Measurements from ENCODE around the gene ZBED3.
A peak's percentile ranks its signal among the peaks of the same experiment; 100 is the strongest.
"Not testable (repeated sequence)": the region's sequence is repeated elsewhere in the genome, so short reads cannot be mapped to it uniquely, and the experiment has no call there.

The ZBED3 gene

DNA sequence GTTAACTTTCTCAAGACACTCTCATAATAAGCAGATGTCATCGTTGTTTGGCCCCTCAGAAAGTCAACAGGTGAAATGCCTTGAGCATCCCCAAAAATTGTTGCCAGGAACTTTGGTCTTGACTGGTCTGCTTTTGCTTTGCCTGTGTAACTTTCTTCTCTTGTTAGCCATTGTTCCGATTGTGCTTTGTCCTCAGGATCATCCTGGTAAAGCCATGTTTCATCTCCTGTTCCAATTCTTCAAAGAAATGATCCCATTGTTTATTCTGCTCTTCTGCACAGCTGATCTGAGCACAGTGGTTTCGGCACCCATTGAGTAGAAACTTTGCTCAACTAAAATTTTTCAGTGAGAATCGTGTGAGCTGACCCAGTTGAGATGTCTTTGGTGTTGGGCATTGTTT lies 8.1 kb upstream of the ZBED3 start:
- no peak for FAIRE-seq
- TF ChIP-seq, protein P1, sequence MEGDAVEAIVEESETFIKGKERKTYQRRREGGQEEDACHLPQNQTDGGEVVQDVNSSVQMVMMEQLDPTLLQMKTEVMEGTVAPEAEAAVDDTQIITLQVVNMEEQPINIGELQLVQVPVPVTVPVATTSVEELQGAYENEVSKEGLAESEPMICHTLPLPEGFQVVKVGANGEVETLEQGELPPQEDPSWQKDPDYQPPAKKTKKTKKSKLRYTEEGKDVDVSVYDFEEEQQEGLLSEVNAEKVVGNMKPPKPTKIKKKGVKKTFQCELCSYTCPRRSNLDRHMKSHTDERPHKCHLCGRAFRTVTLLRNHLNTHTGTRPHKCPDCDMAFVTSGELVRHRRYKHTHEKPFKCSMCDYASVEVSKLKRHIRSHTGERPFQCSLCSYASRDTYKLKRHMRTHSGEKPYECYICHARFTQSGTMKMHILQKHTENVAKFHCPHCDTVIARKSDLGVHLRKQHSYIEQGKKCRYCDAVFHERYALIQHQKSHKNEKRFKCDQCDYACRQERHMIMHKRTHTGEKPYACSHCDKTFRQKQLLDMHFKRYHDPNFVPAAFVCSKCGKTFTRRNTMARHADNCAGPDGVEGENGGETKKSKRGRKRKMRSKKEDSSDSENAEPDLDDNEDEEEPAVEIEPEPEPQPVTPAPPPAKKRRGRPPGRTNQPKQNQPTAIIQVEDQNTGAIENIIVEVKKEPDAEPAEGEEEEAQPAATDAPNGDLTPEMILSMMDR (IDR thresholded peaks at IDR 0.05; ENCODE audit: insufficient read depth, missing control alignments): no peak
- no peak for DNase-seq (ENCODE audit: insufficient read length, low spot score)

DNA sequence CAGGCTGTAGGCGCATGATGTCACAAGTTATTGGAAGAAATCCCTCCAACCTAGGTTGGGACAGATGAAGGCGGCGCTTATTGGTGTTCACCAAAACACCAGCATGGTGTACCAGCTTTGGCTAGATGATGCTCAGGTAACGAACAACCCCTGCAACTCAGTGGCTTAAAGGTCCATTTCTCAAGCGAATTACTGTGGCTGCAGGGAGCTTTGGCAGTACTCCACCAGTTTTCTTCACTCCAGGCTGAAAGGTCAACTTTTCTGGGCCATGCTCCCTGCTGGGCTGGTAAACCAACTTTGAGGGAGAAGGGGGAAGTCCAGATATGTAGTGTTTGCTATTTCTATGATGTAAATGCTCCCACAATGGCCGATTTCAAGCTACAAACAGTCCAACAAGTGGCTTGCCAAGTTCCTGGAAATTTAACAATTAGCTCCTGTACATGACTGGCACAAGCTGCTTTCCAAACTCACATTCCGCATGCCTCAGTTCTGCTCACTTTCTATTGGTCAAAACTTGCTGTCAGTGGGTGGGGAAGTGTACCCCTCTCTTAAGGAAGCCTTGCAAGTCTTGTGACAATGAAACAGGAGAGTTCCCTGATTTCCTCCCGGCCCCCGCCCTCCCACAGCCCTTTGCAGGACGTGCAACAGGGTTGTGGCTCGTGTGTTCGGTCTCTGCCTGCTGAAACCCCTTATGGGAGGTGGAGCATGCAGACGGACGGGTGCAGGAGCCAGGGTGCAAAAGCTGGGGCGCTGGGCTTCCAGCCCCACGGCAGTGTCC lies 588 bp upstream of the ZBED3 start:
- TF ChIP-seq, protein P1 (IDR thresholded peaks at IDR 0.05; ENCODE audit: insufficient read depth, missing control alignments): no peak
- no peak for FAIRE-seq
- DNase-seq (ENCODE audit: insufficient read length, low spot score): no peak

DNA sequence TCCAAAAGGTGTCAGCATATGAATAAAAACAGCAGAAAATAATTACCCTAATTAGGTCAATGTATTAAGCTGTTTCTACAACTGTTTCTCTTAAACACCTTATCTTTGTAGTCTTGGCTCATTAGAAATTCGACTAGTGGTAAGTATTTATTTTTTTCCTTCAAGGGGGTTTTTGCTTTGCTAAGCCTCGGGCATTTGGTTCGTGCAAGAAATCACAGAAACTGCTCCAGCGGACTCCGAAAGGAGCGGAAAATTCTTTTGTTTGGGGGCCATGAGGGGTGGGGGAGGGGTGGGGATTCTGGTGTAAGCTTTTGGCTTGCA lies 757 bp downstream of the ZBED3 start:
- TF ChIP-seq, protein P1 (IDR thresholded peaks at IDR 0.05; ENCODE audit: insufficient read depth, missing control alignments): no peak
- FAIRE-seq: no peak
- DNase-seq (ENCODE audit: insufficient read length, low spot score): peak; percentile 48

DNA sequence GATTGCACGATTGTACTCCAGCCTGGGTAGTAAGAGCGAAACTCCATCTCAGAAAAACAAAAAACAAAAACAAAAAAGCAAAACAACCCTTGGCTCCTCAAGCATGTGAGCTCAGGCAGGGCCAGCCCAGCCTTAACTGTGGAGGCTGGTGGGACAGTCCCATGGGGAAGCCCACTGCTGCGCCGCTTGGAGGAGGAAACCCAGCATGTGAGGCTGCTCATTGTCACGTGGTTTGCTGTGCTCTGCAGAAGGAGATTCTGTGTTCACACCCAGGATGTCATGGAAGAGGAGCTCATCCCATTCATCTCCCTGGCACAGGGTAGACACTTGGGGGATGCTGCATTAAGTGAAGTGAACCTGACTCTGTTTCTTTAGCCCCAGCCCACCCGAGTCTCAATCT lies 4.0 kb downstream of the ZBED3 start:
- DNase-seq (ENCODE audit: insufficient read length, low spot score): no peak
- TF ChIP-seq, protein P1 (IDR thresholded peaks at IDR 0.05; ENCODE audit: insufficient read depth, missing control alignments): no peak
- FAIRE-seq: no peak

DNA sequence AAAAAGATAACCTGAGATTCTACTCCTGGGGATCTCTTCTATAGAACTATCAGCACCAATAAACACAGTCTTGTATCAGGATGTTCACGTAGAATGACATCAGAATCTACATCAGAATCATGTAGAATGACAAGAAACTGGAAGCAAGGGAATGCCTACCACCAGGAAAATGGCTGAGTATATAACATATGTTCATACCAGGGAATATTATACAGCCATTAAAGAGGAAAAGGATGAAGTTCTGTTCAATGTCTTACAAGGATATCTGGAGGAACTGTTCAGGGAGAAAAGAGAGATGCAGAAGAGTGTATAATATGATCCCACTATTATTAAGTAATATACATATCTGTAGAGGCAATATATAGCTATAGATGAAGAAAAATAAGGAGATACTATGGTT lies 4.8 kb downstream of the ZBED3 start:
- no peak for FAIRE-seq
- TF ChIP-seq, protein P1 (IDR thresholded peaks at IDR 0.05; ENCODE audit: insufficient read depth, missing control alignments): no peak

DNA sequence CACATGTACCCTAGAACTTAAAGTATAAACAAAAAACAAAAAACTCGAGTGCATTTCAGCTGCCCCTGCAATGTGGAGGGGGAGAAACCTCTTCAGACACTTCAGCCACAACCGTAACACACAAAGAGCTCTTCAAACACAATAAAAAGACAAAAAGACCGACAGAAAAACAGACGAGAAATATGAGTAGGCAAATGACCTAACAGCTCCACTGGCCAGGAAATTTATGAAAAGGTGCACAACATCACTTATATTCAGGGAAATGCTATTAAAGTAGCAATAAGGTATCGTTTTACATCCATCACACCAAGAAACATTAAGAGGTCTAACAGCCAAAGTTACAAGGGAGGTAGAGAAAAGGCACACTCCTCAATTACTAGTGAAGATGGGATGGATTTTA lies 6.2 kb downstream of the ZBED3 start:
- TF ChIP-seq, protein P1 (IDR thresholded peaks at IDR 0.05; ENCODE audit: insufficient read depth, missing control alignments): no peak
- DNase-seq (ENCODE audit: insufficient read length, low spot score) (no peak), FAIRE-seq (no peak)

More for the DNA sequence above, 4.8 kb downstream of the ZBED3 start:
- DNase-seq (ENCODE audit: insufficient read length, low spot score): no peak

DNA sequence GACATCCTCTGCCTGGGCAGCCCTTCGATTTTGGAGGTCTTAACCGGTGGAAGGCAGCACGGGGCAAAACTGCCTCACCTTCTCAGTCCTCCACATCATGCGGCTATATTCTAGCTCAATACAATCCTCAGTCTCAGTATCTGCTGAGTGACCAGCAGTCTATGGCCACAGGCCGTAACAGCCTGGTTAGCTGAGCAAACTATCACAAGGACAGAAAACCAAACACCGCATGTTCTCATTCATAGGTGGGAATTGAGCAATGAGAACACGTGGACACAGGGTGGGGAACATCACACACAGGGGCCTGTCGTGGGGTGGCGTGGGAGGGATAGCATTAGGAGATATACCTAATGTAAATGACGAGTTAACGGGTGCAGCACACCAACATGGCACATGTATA lies 6.6 kb downstream of the ZBED3 start:
- DNase-seq (ENCODE audit: insufficient read length, low spot score); FAIRE-seq: not testable (repeated sequence)

DNA sequence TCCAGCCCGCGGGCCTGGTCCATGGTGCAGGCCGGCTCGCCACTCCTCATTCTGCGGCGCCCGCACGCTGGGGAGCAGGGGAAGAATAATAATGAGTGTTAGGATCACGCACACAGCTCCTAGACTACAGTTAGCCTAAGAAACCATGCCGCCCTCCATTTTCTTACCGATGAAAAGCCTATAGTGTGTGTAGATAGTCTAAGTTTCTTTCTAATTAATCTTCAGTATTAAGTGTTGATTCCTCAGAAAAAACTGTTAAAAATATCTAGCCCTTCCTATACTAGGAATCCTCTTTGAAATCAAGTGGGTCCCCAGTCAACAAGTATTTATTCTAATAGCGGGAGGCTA lies 9.3 kb downstream of the ZBED3 start:
- DNase-seq (ENCODE audit: insufficient read length, low spot score) (no peak), FAIRE-seq (no peak)
- TF ChIP-seq, protein P1 (IDR thresholded peaks at IDR 0.05; ENCODE audit: insufficient read depth, missing control alignments): no peak
